ENCODE measurements around the gene TBC1D22A. TPM values are rescaled to one million over a fixed set of nuclear protein-coding genes. Genes with fewer than 3 reads are reported as not detected.

Gene TBC1D22A
- total RNA-seq, 4 donors from 2014 or later, result 9.2 to 45.3 (median 22.8) TPM

DNA sequence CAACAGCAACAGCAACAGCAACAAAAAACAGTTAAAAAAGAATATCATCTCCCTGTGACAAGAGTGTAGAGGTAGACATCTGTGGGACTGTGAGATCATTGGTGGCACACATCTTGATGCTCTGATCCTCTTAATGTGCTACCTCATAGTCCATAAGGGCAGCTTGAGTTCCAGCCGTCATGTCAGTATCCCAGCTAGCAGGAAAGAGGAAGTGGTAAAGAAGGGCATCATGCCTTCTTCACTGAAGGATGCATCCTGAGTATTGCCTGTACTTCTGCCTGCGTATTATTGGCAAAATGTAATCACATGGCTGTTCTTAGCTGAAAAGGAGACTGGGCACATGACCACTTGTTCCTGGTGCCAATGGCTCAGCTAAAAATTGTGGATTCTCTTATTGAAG, 314.3 kb downstream of the TBC1D22A start:
- Histone ChIP-seq H3K4me3 (no peak overlapping the region), H3K9me3 (no peaks in the 10 kb centered on the region), H3K27me3 (no peaks in the 10 kb centered on the region), H3K36me3 (no peaks in the 10 kb centered on the region), H3K4me1 (no peaks in the 10 kb centered on the region), H3K27ac (no peak overlapping the region)
- TF ChIP-seq, protein P1, sequence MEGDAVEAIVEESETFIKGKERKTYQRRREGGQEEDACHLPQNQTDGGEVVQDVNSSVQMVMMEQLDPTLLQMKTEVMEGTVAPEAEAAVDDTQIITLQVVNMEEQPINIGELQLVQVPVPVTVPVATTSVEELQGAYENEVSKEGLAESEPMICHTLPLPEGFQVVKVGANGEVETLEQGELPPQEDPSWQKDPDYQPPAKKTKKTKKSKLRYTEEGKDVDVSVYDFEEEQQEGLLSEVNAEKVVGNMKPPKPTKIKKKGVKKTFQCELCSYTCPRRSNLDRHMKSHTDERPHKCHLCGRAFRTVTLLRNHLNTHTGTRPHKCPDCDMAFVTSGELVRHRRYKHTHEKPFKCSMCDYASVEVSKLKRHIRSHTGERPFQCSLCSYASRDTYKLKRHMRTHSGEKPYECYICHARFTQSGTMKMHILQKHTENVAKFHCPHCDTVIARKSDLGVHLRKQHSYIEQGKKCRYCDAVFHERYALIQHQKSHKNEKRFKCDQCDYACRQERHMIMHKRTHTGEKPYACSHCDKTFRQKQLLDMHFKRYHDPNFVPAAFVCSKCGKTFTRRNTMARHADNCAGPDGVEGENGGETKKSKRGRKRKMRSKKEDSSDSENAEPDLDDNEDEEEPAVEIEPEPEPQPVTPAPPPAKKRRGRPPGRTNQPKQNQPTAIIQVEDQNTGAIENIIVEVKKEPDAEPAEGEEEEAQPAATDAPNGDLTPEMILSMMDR (IDR thresholded peaks at IDR 0.05), result no peak
- no peak for TF ChIP-seq POLR2A (IDR thresholded peaks at IDR 0.05)
- intact Hi-C loops (cut with DNase I; ENCODE audit: low total_unique reads), result no loop called here
- DNase-seq, result no peak

DNA sequence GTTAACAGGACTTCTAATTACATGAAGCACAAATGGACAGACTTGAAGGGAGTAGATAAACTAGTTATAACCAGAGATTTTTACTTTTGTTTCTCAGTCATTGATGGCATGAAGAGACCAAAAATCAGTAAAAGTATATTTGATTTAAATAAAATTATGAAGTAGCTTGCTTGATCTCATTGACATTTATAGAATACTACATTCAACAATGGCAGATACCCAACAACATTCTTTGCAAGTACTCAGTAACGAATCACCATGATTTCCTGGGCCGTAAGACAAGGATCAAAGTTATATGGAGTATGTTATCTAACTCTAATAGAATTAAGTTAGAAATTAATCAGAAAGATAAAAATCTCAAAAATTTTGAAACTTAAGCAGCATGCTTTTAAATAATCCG, 317.6 kb downstream of the TBC1D22A start:
- no peaks in the 10 kb centered on the region for H3K4me1 ChIP-seq
- no peaks in the 10 kb centered on the region for H3K9me3 ChIP-seq
- no peak overlapping the region for H3K27ac ChIP-seq
- TF ChIP-seq, protein P1 (IDR thresholded peaks at IDR 0.05), result no peak
- TF ChIP-seq POLR2A (IDR thresholded peaks at IDR 0.05), result no peak
- no peak for DNase-seq
- no peak overlapping the region for H3K4me3 ChIP-seq
- H3K36me3 ChIP-seq, result no peaks in the 10 kb centered on the region
- intact Hi-C loops (cut with DNase I; ENCODE audit: low total_unique reads), result no loop called here
- H3K27me3 ChIP-seq, result no peaks in the 10 kb centered on the region

DNA sequence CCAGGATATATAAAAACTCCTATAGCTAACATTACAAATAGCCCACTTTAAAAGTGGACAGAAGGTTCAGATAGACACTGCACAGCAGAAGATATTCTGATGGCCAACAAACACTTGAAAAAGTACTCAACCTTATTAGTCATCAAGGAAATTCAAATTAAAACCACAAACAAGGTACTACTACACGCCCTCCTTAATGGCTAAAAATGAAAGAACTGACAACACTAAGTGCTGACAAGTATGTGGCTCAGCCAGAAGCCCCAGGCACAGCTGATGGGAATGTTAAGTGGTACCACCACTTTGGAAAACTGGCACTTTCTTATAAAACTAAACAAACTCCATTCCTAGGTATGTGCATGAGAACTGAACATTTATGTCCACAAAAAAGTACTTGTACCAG, 320.1 kb downstream of the TBC1D22A start:
- no peak for TF ChIP-seq POLR2A (IDR thresholded peaks at IDR 0.05)
- TF ChIP-seq, protein P1 (IDR thresholded peaks at IDR 0.05), result no peak
- no peak for DNase-seq

DNA sequence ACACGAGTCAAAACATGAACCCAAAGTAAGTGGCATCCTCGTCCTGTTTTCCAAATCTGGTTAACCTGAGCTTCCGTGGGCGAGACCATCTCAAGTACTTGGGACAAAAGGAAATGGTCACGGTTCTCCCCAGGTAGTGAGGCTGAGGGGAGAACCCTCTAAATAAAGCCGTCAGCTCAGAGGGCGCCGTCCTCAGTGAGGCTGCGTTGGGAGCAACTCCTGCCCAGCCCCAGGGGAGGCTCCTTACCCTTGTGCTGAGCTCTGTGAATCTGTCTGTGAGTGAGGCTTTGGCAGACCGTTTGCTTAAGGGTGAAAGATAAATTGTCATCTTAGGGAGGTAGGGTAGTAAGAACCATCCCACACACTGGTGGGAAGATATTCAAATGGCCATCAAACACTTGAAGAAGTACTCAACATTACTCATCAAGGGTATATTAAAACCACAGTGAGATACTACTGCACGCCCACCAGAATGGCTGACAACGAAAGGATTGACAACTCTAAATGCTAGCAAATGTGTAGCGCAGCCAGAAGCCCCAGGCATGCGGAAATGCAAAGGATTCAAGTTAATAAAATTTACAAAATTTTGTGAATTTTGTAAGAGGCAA, 321.0 kb downstream of the TBC1D22A start:
- no peaks in the 10 kb centered on the region for H3K36me3 ChIP-seq
- H3K4me1 ChIP-seq, result no peaks in the 10 kb centered on the region
- no peak overlapping the region for H3K27ac ChIP-seq
- no peaks in the 10 kb centered on the region for H3K27me3 ChIP-seq
- DNase-seq, result no peak
- no peak for TF ChIP-seq POLR2A (IDR thresholded peaks at IDR 0.05)
- TF ChIP-seq, protein P1 (IDR thresholded peaks at IDR 0.05), result no peak
- no peak overlapping the region for H3K4me3 ChIP-seq
- intact Hi-C loops (cut with DNase I; ENCODE audit: low total_unique reads), result no loop called here
- no peaks in the 10 kb centered on the region for H3K9me3 ChIP-seq

More for the DNA sequence above, 320.1 kb downstream of the TBC1D22A start:
- Histone ChIP-seq H3K9me3 (no peaks in the 10 kb centered on the region), H3K27me3 (no peaks in the 10 kb centered on the region), H3K27ac (no peak overlapping the region), H3K36me3 (no peaks in the 10 kb centered on the region), H3K4me1 (no peaks in the 10 kb centered on the region), H3K4me3 (no peak overlapping the region)
- intact Hi-C loops (cut with DNase I; ENCODE audit: low total_unique reads), result no loop called here

DNA sequence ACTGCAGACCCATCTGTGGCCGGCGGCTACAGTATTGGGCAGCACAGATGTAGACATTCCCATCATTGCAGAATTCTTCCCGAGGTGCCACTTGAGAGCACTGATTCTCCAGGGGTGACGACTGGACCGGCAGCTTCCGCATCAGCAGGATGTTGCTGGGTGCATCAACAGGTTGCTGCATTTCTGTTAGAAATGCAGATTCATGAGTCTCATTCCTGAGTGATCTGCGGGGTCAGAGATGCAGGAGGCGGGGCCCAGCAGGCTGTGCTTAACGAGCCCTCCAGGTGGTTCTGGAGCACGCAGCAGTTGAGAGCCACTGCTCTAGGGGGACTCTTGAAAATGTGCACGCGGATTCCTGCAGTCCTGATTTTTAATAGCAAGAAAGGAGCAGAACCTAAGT, 321.8 kb downstream of the TBC1D22A start:
- Histone ChIP-seq H3K27me3 (no peaks in the 10 kb centered on the region), H3K36me3 (no peaks in the 10 kb centered on the region), H3K27ac (no peak overlapping the region), H3K9me3 (no peaks in the 10 kb centered on the region), H3K4me3 (no peak overlapping the region), H3K4me1 (no peaks in the 10 kb centered on the region)
- intact Hi-C loops (cut with DNase I; ENCODE audit: low total_unique reads), result no loop called here
- no peak for TF ChIP-seq POLR2A (IDR thresholded peaks at IDR 0.05)
- TF ChIP-seq, protein P1 (IDR thresholded peaks at IDR 0.05), result no peak
- DNase-seq, result no peak
